Measurements from ENCODE around the gene RPS15. TPM values are rescaled to one million over a fixed set of nuclear protein-coding genes. Genes with fewer than 3 reads are reported as not detected.
"Not testable (repeated sequence)": the region's sequence is repeated elsewhere in the genome, so short reads cannot be mapped to it uniquely, and the experiment has no call there.

RPS15 gene
- polyA plus RNA-seq, 6 donors from 2014 or later = 2,496 to 3,315 (median 3,022) TPM

GRCh38 chr19:1438933-1439354, 748 bp downstream of the RPS15 start:
- H3K4me1 Mint-ChIP-seq = peaks cover 12 to 26% (median 24%) of the 10 kb centered on the region in 3 donors
- peak in 1 of 2 donors; percentile 1 for ATAC-seq (ENCODE audit: low read depth in 2 of 2)
- DNase-seq = no peak
- H3K36me3 Mint-ChIP-seq = no peaks in the 10 kb centered on the region
- peak overlapping the region; percentile 97 to 100 (median 98) for H3K4me3 Mint-ChIP-seq
- peak overlapping the region; percentile 76 to 100 (median 94) for H3K27ac Mint-ChIP-seq
- no peaks in the 10 kb centered on the region for H3K27me3 Mint-ChIP-seq
- no peaks in the 10 kb centered on the region for H3K9me3 Mint-ChIP-seq

- not testable (repeated sequence) for H3K27me3 Mint-ChIP-seq; H3K9me3 Mint-ChIP-seq; ATAC-seq (ENCODE audit: low read depth in 2 of 2); H3K36me3 Mint-ChIP-seq; DNase-seq
- H3K4me3 Mint-ChIP-seq = peak overlapping the region; percentile 97 to 100 (median 98)
- H3K27ac Mint-ChIP-seq = peak overlapping the region; percentile 56 to 99 (median 82)
- H3K4me1 Mint-ChIP-seq = peaks cover 12 to 31% (median 29%) of the 10 kb centered on the region in 3 donors
Measured at GRCh38 chr19:1439525-1440417, 1.6 kb downstream of the RPS15 start.

GRCh38 chr19:1440418-1440801, 2.2 kb downstream of the RPS15 start:
- Mint-ChIP-seq H3K27me3 (peaks cover 0 to 2% (median 0%) of the 10 kb centered on the region in 3 donors), H3K4me1 (peaks cover 12 to 36% (median 32%) of the 10 kb centered on the region in 3 donors), H3K27ac (peak overlapping the region in 3 of 6 donors; percentile 65 to 99 (median 70)), H3K36me3 (no peaks in the 10 kb centered on the region), H3K9me3 (no peaks in the 10 kb centered on the region), H3K4me3 (peak overlapping the region; percentile 42 to 100 (median 90))
- ATAC-seq (ENCODE audit: low read depth in 2 of 2) (no peak), DNase-seq (no peak)

- Mint-ChIP-seq H3K27me3 (peaks cover 0 to 5% (median 0%) of the 10 kb centered on the region in 3 donors), H3K4me3 (peak overlapping the region in 5 of 8 donors; percentile 16 to 100 (median 99)), H3K4me1 (peaks cover 12 to 38% (median 32%) of the 10 kb centered on the region in 3 donors), H3K27ac (peak overlapping the region in 1 of 6 donors; percentile 99), H3K9me3 (no peaks in the 10 kb centered on the region), H3K36me3 (no peaks in the 10 kb centered on the region)
- no peak for DNase-seq
- no peak for ATAC-seq (ENCODE audit: low read depth in 2 of 2)
Measured at GRCh38 chr19:1441022-1441426, 2.8 kb downstream of the RPS15 start.

GRCh38 chr19:1441677-1442438, 3.7 kb downstream of the RPS15 start:
- Mint-ChIP-seq H3K27ac (peak overlapping the region in 2 of 6 donors; percentile 34 to 59), H3K27me3 (peaks cover 0 to 7% (median 0%) of the 10 kb centered on the region in 3 donors), H3K9me3 (no peaks in the 10 kb centered on the region), H3K4me1 (peaks cover 12 to 38% (median 32%) of the 10 kb centered on the region in 3 donors), H3K4me3 (peak overlapping the region in 5 of 8 donors; percentile 61 to 84 (median 79)), H3K36me3 (no peaks in the 10 kb centered on the region)
- ATAC-seq (ENCODE audit: low read depth in 2 of 2) (no peak), DNase-seq (no peak)

GRCh38 chr19:1445185-1445931, 7.2 kb downstream of the RPS15 start:
- peaks cover 15 to 31% (median 30%) of the 10 kb centered on the region in 3 donors for H3K4me1 Mint-ChIP-seq
- peaks cover 0 to 7% of the 10 kb centered on the region in 2 donors for H3K36me3 Mint-ChIP-seq
- peak overlapping the region; percentile 65 to 88 (median 78) for H3K4me3 Mint-ChIP-seq
- ATAC-seq (ENCODE audit: low read depth in 2 of 2) (peak; percentile 84 to 87), DNase-seq (peak; percentile 74)
- H3K27ac Mint-ChIP-seq = peak overlapping the region in 1 of 6 donors; percentile 56
- H3K27me3 Mint-ChIP-seq = peaks cover 7 to 34% (median 27%) of the 10 kb centered on the region in 3 donors
- no peaks in the 10 kb centered on the region for H3K9me3 Mint-ChIP-seq

- H3K27ac Mint-ChIP-seq = no peak overlapping the region
- peaks cover 0 to 15% of the 10 kb centered on the region in 2 donors for H3K36me3 Mint-ChIP-seq
- no peak for ATAC-seq (ENCODE audit: low read depth in 2 of 2)
- peaks cover 19 to 31% (median 30%) of the 10 kb centered on the region in 3 donors for H3K4me1 Mint-ChIP-seq
- peaks cover 15 to 42% (median 35%) of the 10 kb centered on the region in 3 donors for H3K27me3 Mint-ChIP-seq
- no peak for DNase-seq
- peak overlapping the region in 1 of 8 donors; percentile 73 for H3K4me3 Mint-ChIP-seq
- H3K9me3 Mint-ChIP-seq = peaks cover 0 to 2% (median 0%) of the 10 kb centered on the region in 7 donors
Measured at GRCh38 chr19:1445932-1446712, 7.9 kb downstream of the RPS15 start.

GRCh38 chr19:1446713-1447481, 8.7 kb downstream of the RPS15 start:
- Mint-ChIP-seq H3K9me3 (peaks cover 0 to 2% (median 0%) of the 10 kb centered on the region in 7 donors), H3K4me1 (peaks cover 19 to 31% (median 27%) of the 10 kb centered on the region in 3 donors), H3K27me3 (peaks cover 15 to 50% (median 43%) of the 10 kb centered on the region in 3 donors), H3K27ac (peak overlapping the region in 2 of 6 donors; percentile 20 to 81), H3K4me3 (peak overlapping the region; percentile 35 to 72 (median 56)), H3K36me3 (peaks cover 0 to 15% of the 10 kb centered on the region in 2 donors)
- DNase-seq (no peak), ATAC-seq (ENCODE audit: low read depth in 2 of 2) (no peak)

GRCh38 chr19:1447504-1447903, 9.3 kb downstream of the RPS15 start:
- ATAC-seq (ENCODE audit: low read depth in 2 of 2) (no peak), DNase-seq (no peak)
- H3K4me1 Mint-ChIP-seq = peaks cover 21 to 31% (median 27%) of the 10 kb centered on the region in 3 donors
- H3K36me3 Mint-ChIP-seq = peaks cover 0 to 15% of the 10 kb centered on the region in 2 donors
- H3K27me3 Mint-ChIP-seq = peaks cover 15 to 56% (median 47%) of the 10 kb centered on the region in 3 donors
- peaks cover 0 to 2% (median 0%) of the 10 kb centered on the region in 7 donors for H3K9me3 Mint-ChIP-seq
- peak overlapping the region in 3 of 6 donors; percentile 20 to 86 (median 81) for H3K27ac Mint-ChIP-seq
- peak overlapping the region; percentile 35 to 72 (median 56) for H3K4me3 Mint-ChIP-seq

GRCh38 chr19:1447944-1448343, 9.7 kb downstream of the RPS15 start:
- Mint-ChIP-seq H3K27ac (peak overlapping the region in 1 of 6 donors; percentile 53), H3K9me3 (peaks cover 0 to 2% (median 0%) of the 10 kb centered on the region in 7 donors), H3K4me3 (peak overlapping the region in 4 of 8 donors; percentile 34 to 67 (median 36)), H3K36me3 (peaks cover 0 to 15% of the 10 kb centered on the region in 2 donors), H3K4me1 (peaks cover 21 to 31% (median 27%) of the 10 kb centered on the region in 3 donors), H3K27me3 (peaks cover 15 to 60% (median 51%) of the 10 kb centered on the region in 3 donors)
- no peak for ATAC-seq (ENCODE audit: low read depth in 2 of 2)
- no peak for DNase-seq
